ENCODE measurements around the gene OR2B6. TPM values are rescaled to one million over a fixed set of nuclear protein-coding genes. Genes with fewer than 3 reads are reported as not detected.

OR2B6 gene
- polyA plus RNA-seq, 2 donors = not detected

- 12 to 39% methylated on average over 1 of the region's 1 CpG for WGBS, 2 donors
- H3K4me1 ChIP-seq (ENCODE audit: control insufficient read depth in 2 of 2, insufficient read depth in 2 of 2, low read length in 1 of 2) = no peaks in the 10 kb centered on the region
- peaks cover 0 to 5% of the 10 kb centered on the region in 2 donors for H3K9me3 ChIP-seq (ENCODE audit: control insufficient read depth in 2 of 2, insufficient read depth in 1 of 2, low read depth in 1 of 2, low read length in 1 of 2)
- H3K27ac ChIP-seq (ENCODE audit: low read depth in 2 of 2, low read length in 1 of 2) = no peak overlapping the region
- no peaks in the 10 kb centered on the region for H3K36me3 ChIP-seq (ENCODE audit: control insufficient read depth in 2 of 2, insufficient read depth in 2 of 2, low read length in 1 of 2)
- H3K4me3 ChIP-seq (ENCODE audit: low read depth in 1 of 2, low read length in 2 of 2) = no peak overlapping the region
- H3K27me3 ChIP-seq (ENCODE audit: control insufficient read depth in 1 of 2, insufficient read depth in 2 of 2, low read length in 2 of 2) = no peaks in the 10 kb centered on the region
Measured at GRCh38 chr6:27980111-27980510, 23.1 kb downstream of the OR2B6 start.

GRCh38 chr6:27986928-27987725 is 30.1 kb downstream of the OR2B6 start:
- Histone ChIP-seq H3K4me3 (ENCODE audit: low read depth in 1 of 2, low read length in 2 of 2) (no peak overlapping the region), H3K27ac (ENCODE audit: low read depth in 2 of 2, low read length in 1 of 2) (no peak overlapping the region), H3K36me3 (ENCODE audit: control insufficient read depth in 2 of 2, insufficient read depth in 2 of 2, low read length in 1 of 2) (no peaks in the 10 kb centered on the region), H3K4me1 (ENCODE audit: control insufficient read depth in 2 of 2, insufficient read depth in 2 of 2, low read length in 1 of 2) (no peaks in the 10 kb centered on the region), H3K9me3 (ENCODE audit: control insufficient read depth in 2 of 2, insufficient read depth in 1 of 2, low read depth in 1 of 2, low read length in 1 of 2) (no peaks in the 10 kb centered on the region), H3K27me3 (ENCODE audit: control insufficient read depth in 1 of 2, insufficient read depth in 2 of 2, low read length in 2 of 2) (no peaks in the 10 kb centered on the region)
- WGBS, 2 donors = 40 to 48% methylated on average over 2 of the region's 2 CpGs

- Histone ChIP-seq H3K27me3 (ENCODE audit: control insufficient read depth in 1 of 2, insufficient read depth in 2 of 2, low read length in 2 of 2) (peaks cover 0 to 3% of the 10 kb centered on the region in 2 donors), H3K36me3 (ENCODE audit: control insufficient read depth in 2 of 2, insufficient read depth in 2 of 2, low read length in 1 of 2) (no peaks in the 10 kb centered on the region), H3K4me3 (ENCODE audit: low read depth in 1 of 2, low read length in 2 of 2) (no peak overlapping the region), H3K4me1 (ENCODE audit: control insufficient read depth in 2 of 2, insufficient read depth in 2 of 2, low read length in 1 of 2) (no peaks in the 10 kb centered on the region), H3K27ac (ENCODE audit: low read depth in 2 of 2, low read length in 1 of 2) (no peak overlapping the region), H3K9me3 (ENCODE audit: control insufficient read depth in 2 of 2, insufficient read depth in 1 of 2, low read depth in 1 of 2, low read length in 1 of 2) (no peaks in the 10 kb centered on the region)
- WGBS, 2 donors = 22 to 40% methylated on average over 2 of the region's 2 CpGs
Measured at GRCh38 chr6:27994616-27995015, 37.6 kb downstream of the OR2B6 start.

GRCh38 chr6:28000351-28001045 is 43.5 kb downstream of the OR2B6 start:
- no peak overlapping the region for H3K4me3 ChIP-seq (ENCODE audit: low read depth in 1 of 2, low read length in 2 of 2)
- no peaks in the 10 kb centered on the region for H3K36me3 ChIP-seq (ENCODE audit: control insufficient read depth in 2 of 2, insufficient read depth in 2 of 2, low read length in 1 of 2)
- H3K27me3 ChIP-seq (ENCODE audit: control insufficient read depth in 1 of 2, insufficient read depth in 2 of 2, low read length in 2 of 2) = peaks cover 0 to 3% of the 10 kb centered on the region in 2 donors
- no peak overlapping the region for H3K27ac ChIP-seq (ENCODE audit: low read depth in 2 of 2, low read length in 1 of 2)
- 87% methylated on average over 15 of the region's 15 CpGs for WGBS, 2 donors
- H3K9me3 ChIP-seq (ENCODE audit: control insufficient read depth in 2 of 2, insufficient read depth in 1 of 2, low read depth in 1 of 2, low read length in 1 of 2) = no peaks in the 10 kb centered on the region
- no peaks in the 10 kb centered on the region for H3K4me1 ChIP-seq (ENCODE audit: control insufficient read depth in 2 of 2, insufficient read depth in 2 of 2, low read length in 1 of 2)

GRCh38 chr6:28001351-28001750 is 44.3 kb downstream of the OR2B6 start:
- no peak overlapping the region for H3K27ac ChIP-seq (ENCODE audit: low read depth in 2 of 2, low read length in 1 of 2)
- no peaks in the 10 kb centered on the region for H3K9me3 ChIP-seq (ENCODE audit: control insufficient read depth in 2 of 2, insufficient read depth in 1 of 2, low read depth in 1 of 2, low read length in 1 of 2)
- WGBS, 2 donors = 55 to 56% methylated on average over 15 of the region's 15 CpGs
- no peak overlapping the region for H3K4me3 ChIP-seq (ENCODE audit: low read depth in 1 of 2, low read length in 2 of 2)
- no peaks in the 10 kb centered on the region for H3K4me1 ChIP-seq (ENCODE audit: control insufficient read depth in 2 of 2, insufficient read depth in 2 of 2, low read length in 1 of 2)
- H3K36me3 ChIP-seq (ENCODE audit: control insufficient read depth in 2 of 2, insufficient read depth in 2 of 2, low read length in 1 of 2) = no peaks in the 10 kb centered on the region
- H3K27me3 ChIP-seq (ENCODE audit: control insufficient read depth in 1 of 2, insufficient read depth in 2 of 2, low read length in 2 of 2) = peaks cover 0 to 3% of the 10 kb centered on the region in 2 donors

- Histone ChIP-seq H3K9me3 (ENCODE audit: control insufficient read depth in 2 of 2, insufficient read depth in 1 of 2, low read depth in 1 of 2, low read length in 1 of 2) (no peaks in the 10 kb centered on the region), H3K4me3 (ENCODE audit: low read depth in 1 of 2, low read length in 2 of 2) (no peak overlapping the region), H3K27ac (ENCODE audit: low read depth in 2 of 2, low read length in 1 of 2) (no peak overlapping the region), H3K27me3 (ENCODE audit: control insufficient read depth in 1 of 2, insufficient read depth in 2 of 2, low read length in 2 of 2) (peaks cover 0 to 3% of the 10 kb centered on the region in 2 donors), H3K36me3 (ENCODE audit: control insufficient read depth in 2 of 2, insufficient read depth in 2 of 2, low read length in 1 of 2) (no peaks in the 10 kb centered on the region), H3K4me1 (ENCODE audit: control insufficient read depth in 2 of 2, insufficient read depth in 2 of 2, low read length in 1 of 2) (no peaks in the 10 kb centered on the region)
- WGBS, 2 donors = 50 to 60% methylated on average over 5 of the region's 5 CpGs
Measured at GRCh38 chr6:28001751-28002150, 44.7 kb downstream of the OR2B6 start.

- no peak overlapping the region for H3K4me3 ChIP-seq (ENCODE audit: low read depth in 1 of 2, low read length in 2 of 2)
- H3K27ac ChIP-seq (ENCODE audit: low read depth in 2 of 2, low read length in 1 of 2) = no peak overlapping the region
- WGBS, 2 donors = 91 to 94% methylated on average over 5 of the region's 5 CpGs
Measured at GRCh38 chr6:28002161-28002560, 45.1 kb downstream of the OR2B6 start.

GRCh38 chr6:28003059-28003458 is 46.0 kb downstream of the OR2B6 start:
- Histone ChIP-seq H3K4me1 (ENCODE audit: control insufficient read depth in 2 of 2, insufficient read depth in 2 of 2, low read length in 1 of 2) (no peaks in the 10 kb centered on the region), H3K9me3 (ENCODE audit: control insufficient read depth in 2 of 2, insufficient read depth in 1 of 2, low read depth in 1 of 2, low read length in 1 of 2) (no peaks in the 10 kb centered on the region), H3K36me3 (ENCODE audit: control insufficient read depth in 2 of 2, insufficient read depth in 2 of 2, low read length in 1 of 2) (no peaks in the 10 kb centered on the region), H3K27ac (ENCODE audit: low read depth in 2 of 2, low read length in 1 of 2) (no peak overlapping the region), H3K27me3 (ENCODE audit: control insufficient read depth in 1 of 2, insufficient read depth in 2 of 2, low read length in 2 of 2) (peaks cover 0 to 3% of the 10 kb centered on the region in 2 donors), H3K4me3 (ENCODE audit: low read depth in 1 of 2, low read length in 2 of 2) (no peak overlapping the region)
- 79% methylated on average over 5 of the region's 5 CpGs for WGBS, 2 donors

More at GRCh38 chr6:28002161-28002560, 45.1 kb downstream of the OR2B6 start:
- Histone ChIP-seq H3K36me3 (ENCODE audit: control insufficient read depth in 2 of 2, insufficient read depth in 2 of 2, low read length in 1 of 2) (no peaks in the 10 kb centered on the region), H3K27me3 (ENCODE audit: control insufficient read depth in 1 of 2, insufficient read depth in 2 of 2, low read length in 2 of 2) (peaks cover 0 to 3% of the 10 kb centered on the region in 2 donors), H3K4me1 (ENCODE audit: control insufficient read depth in 2 of 2, insufficient read depth in 2 of 2, low read length in 1 of 2) (no peaks in the 10 kb centered on the region), H3K9me3 (ENCODE audit: control insufficient read depth in 2 of 2, insufficient read depth in 1 of 2, low read depth in 1 of 2, low read length in 1 of 2) (no peaks in the 10 kb centered on the region)

- H3K27ac ChIP-seq (ENCODE audit: low read depth in 2 of 2, low read length in 1 of 2) = no peak overlapping the region
- H3K4me3 ChIP-seq (ENCODE audit: low read depth in 1 of 2, low read length in 2 of 2) = no peak overlapping the region
- no peaks in the 10 kb centered on the region for H3K4me1 ChIP-seq (ENCODE audit: control insufficient read depth in 2 of 2, insufficient read depth in 2 of 2, low read length in 1 of 2)
- peaks cover 0 to 1% of the 10 kb centered on the region in 2 donors for H3K27me3 ChIP-seq (ENCODE audit: control insufficient read depth in 1 of 2, insufficient read depth in 2 of 2, low read length in 2 of 2)
- 57 to 58% methylated on average over 3 of the region's 3 CpGs for WGBS, 2 donors
- no peaks in the 10 kb centered on the region for H3K36me3 ChIP-seq (ENCODE audit: control insufficient read depth in 2 of 2, insufficient read depth in 2 of 2, low read length in 1 of 2)
- H3K9me3 ChIP-seq (ENCODE audit: control insufficient read depth in 2 of 2, insufficient read depth in 1 of 2, low read depth in 1 of 2, low read length in 1 of 2) = no peaks in the 10 kb centered on the region
Measured at GRCh38 chr6:28003661-28004060, 46.6 kb downstream of the OR2B6 start.
